GM19240 (cell line): Measurements from ENCODE around the gene MAT2B.

ENCODE experiments used
- DNase-seq: peaks from one replicate; pipeline ENCODE4 v3.0.0; 2011; ENCODE audit warnings: low spot score; ENCODE audit not compliant: insufficient read length

The MAT2B gene

GRCh38 chr5:163551156-163551555 is 45.7 kb downstream of the MAT2B start:
- no peak for DNase-seq

- no peak for DNase-seq
These were observed 47.1 kb downstream of the MAT2B start for GRCh38 chr5:163552536-163552935.

- no peak for DNase-seq
These were observed 55.9 kb downstream of the MAT2B start for GRCh38 chr5:163561339-163561738.

GRCh38 chr5:163562071-163562470 is 56.7 kb downstream of the MAT2B start:
- DNase-seq = no peak

GRCh38 chr5:163563112-163563511 is 57.7 kb downstream of the MAT2B start:
- DNase-seq = no peak

GRCh38 chr5:163563880-163564279 is 58.5 kb downstream of the MAT2B start:
- no peak for DNase-seq

GRCh38 chr5:163564321-163564938 is 59.0 kb downstream of the MAT2B start:
- no peak for DNase-seq

- DNase-seq = no peak
These were observed 60.1 kb downstream of the MAT2B start for GRCh38 chr5:163565492-163565891.

GRCh38 chr5:163565931-163566608 is 60.7 kb downstream of the MAT2B start:
- no peak for DNase-seq

GRCh38 chr5:163566678-163567077 is 61.3 kb downstream of the MAT2B start:
- DNase-seq = no peak

GRCh38 chr5:163567811-163568210 is 62.4 kb downstream of the MAT2B start:
- DNase-seq = no peak
